HL-60 (cell line): ENCODE measurements around the gene IL3RA.
"Not testable (repeated sequence)": the region's sequence is repeated elsewhere in the genome, so short reads cannot be mapped to it uniquely, and the experiment has no call there.

ENCODE experiments used
- DNase-seq, 2 experiments: peaks; one replicate each; pipeline ENCODE4 v3.0.0-alpha.2; 2010 to 2020; ENCODE audit warnings: low read depth in 1 of 2, low spot score in 1 of 2
- H3K27ac ChIP-seq: fragments of 250-450 bp; sonication (Bioruptor Pico); replicated peaks from 2 replicates; pipeline ENCODE4 v1.5.1; 2020; ENCODE audit warnings: mild to moderate bottlenecking, moderate library complexity
- H3K27me3 ChIP-seq: fragments of 250-450 bp; sonication (Bioruptor Pico); 2 replicates; pipeline ENCODE4 v1.5.1; 2021; ENCODE audit warnings: mild to moderate bottlenecking, moderate library complexity; ENCODE audit not compliant: insufficient read depth, poor library complexity, severe bottlenecking
- H3K4me3 ChIP-seq: replicated peaks from 2 replicates; pipeline ENCODE4 v1.5.1; 2011; ENCODE audit warnings: mild to moderate bottlenecking, control low read depth, low read length; ENCODE audit not compliant: insufficient read depth
- GABPA ChIP-seq: IDR thresholded peaks from 2 replicates; pipeline ENCODE4 v1.6.1; 2012; ENCODE audit warnings: low read depth
- POLR2AphosphoS5 ChIP-seq: IDR thresholded peaks from 2 replicates; pipeline ENCODE4 v1.6.1; 2012; ENCODE audit warnings: low read depth
- SPI1 ChIP-seq: IDR thresholded peaks from 2 replicates; pipeline ENCODE4 v1.6.1; 2012; ENCODE audit warnings: low read depth, mild to moderate bottlenecking, borderline replicate concordance
- TF ChIP-seq, protein P1 (sequence below): IDR thresholded peaks from one replicate; pipeline ENCODE4 v1.5.1; 2011; ENCODE audit warnings: low read length, control low read depth, inconsistent platforms; ENCODE audit not compliant: insufficient read depth
- TF ChIP-seq, protein P2 (sequence below): IDR thresholded peaks from 2 replicates; pipeline ENCODE4 v1.6.1; 2012; ENCODE audit warnings: low read depth; ENCODE audit not compliant: insufficient replicate concordance

Gene IL3RA

DNA sequence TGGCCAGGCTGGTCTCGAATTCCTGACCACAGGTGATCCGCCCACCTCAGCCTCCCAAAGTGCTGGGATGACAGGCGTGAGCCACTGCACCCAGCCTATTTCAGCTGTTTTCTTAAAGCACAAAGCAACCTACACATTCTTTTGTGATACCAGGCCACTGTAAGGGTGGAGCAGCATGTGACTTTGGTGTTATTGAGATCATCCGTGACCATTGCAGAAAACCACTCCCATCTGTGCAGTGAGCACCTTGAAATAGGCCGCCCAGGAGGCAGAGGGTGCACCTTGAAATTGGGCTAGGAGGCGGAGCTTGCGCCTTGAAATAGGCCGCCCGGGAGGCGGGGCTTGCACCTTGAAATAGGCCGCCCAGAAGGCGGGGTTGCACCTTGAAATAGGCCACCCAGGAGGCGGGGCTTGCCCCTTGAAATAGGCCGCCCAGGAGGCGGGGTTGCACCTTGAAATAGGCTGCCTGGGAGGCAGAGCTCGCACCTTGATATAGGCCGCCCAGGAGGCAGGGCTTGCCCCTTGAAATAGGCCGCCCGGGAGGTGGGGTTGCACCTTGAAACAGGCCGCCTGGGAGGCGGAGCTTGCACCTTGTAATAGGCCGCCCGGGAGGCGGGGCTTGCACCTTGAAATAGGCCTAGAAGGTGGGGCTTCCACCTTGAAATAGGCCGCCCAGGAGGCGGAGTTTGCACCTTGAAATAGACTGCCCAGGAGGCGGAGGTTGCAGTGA, 64.3 kb downstream of the IL3RA start:
- DNase-seq: no peak
- H3K27me3 ChIP-seq: no peaks in the 10 kb centered on the region
- no peak overlapping the region for H3K27ac ChIP-seq
- TF ChIP-seq, protein P1, sequence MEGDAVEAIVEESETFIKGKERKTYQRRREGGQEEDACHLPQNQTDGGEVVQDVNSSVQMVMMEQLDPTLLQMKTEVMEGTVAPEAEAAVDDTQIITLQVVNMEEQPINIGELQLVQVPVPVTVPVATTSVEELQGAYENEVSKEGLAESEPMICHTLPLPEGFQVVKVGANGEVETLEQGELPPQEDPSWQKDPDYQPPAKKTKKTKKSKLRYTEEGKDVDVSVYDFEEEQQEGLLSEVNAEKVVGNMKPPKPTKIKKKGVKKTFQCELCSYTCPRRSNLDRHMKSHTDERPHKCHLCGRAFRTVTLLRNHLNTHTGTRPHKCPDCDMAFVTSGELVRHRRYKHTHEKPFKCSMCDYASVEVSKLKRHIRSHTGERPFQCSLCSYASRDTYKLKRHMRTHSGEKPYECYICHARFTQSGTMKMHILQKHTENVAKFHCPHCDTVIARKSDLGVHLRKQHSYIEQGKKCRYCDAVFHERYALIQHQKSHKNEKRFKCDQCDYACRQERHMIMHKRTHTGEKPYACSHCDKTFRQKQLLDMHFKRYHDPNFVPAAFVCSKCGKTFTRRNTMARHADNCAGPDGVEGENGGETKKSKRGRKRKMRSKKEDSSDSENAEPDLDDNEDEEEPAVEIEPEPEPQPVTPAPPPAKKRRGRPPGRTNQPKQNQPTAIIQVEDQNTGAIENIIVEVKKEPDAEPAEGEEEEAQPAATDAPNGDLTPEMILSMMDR: no peak
- no peak for TF ChIP-seq POLR2AphosphoS5
- no peak for TF ChIP-seq GABPA
- no peak for TF ChIP-seq SPI1
- TF ChIP-seq, protein P2, sequence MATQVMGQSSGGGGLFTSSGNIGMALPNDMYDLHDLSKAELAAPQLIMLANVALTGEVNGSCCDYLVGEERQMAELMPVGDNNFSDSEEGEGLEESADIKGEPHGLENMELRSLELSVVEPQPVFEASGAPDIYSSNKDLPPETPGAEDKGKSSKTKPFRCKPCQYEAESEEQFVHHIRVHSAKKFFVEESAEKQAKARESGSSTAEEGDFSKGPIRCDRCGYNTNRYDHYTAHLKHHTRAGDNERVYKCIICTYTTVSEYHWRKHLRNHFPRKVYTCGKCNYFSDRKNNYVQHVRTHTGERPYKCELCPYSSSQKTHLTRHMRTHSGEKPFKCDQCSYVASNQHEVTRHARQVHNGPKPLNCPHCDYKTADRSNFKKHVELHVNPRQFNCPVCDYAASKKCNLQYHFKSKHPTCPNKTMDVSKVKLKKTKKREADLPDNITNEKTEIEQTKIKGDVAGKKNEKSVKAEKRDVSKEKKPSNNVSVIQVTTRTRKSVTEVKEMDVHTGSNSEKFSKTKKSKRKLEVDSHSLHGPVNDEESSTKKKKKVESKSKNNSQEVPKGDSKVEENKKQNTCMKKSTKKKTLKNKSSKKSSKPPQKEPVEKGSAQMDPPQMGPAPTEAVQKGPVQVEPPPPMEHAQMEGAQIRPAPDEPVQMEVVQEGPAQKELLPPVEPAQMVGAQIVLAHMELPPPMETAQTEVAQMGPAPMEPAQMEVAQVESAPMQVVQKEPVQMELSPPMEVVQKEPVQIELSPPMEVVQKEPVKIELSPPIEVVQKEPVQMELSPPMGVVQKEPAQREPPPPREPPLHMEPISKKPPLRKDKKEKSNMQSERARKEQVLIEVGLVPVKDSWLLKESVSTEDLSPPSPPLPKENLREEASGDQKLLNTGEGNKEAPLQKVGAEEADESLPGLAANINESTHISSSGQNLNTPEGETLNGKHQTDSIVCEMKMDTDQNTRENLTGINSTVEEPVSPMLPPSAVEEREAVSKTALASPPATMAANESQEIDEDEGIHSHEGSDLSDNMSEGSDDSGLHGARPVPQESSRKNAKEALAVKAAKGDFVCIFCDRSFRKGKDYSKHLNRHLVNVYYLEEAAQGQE: no peak
- H3K4me3 ChIP-seq: no peak overlapping the region

DNA sequence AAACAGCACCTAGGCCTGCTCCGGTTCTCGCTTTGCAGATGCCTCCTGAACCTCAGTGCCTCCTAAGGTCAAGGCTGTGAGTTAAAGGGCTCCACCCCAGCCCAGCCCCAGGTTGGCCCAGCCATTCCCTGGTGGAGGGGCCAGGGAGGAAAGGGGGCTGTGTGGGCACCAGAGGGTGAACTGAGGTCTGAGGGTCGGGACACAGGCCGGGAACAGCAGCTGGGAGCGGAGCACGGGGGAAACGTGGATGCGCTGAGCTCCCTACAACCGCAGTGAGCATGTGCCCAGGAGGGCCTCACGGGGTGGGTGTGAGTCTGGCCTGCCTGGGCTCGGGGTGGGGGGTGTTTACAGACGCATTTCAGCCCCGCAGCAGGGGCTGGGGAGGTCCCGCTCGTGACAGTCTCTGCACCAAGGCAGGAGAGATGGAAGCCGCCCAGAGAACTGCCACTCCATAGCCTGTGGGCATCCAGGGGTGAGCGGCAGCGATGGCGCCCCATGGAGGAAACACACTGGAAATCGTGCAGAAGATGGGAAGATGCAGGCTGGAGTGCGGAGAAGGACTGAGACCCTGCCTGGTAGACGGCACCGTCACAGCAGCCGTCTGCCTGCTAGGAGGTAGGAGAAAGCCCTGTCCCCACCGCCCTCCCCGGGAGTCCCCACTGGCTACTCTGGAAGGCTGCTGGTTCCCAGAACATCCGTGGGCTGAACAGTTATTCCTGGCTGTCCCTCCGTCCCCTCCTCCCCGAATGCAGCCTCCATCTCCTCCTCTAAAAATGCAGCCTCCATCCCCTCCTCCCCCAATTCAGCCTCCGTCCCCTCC, 65.2 kb downstream of the IL3RA start:
- no peaks in the 10 kb centered on the region for H3K27me3 ChIP-seq
- TF ChIP-seq, protein P1: no peak
- TF ChIP-seq SPI1 (no peak), GABPA (no peak), POLR2AphosphoS5 (no peak)
- TF ChIP-seq, protein P2: no peak
- no peak for DNase-seq
- H3K4me3 ChIP-seq: no peak overlapping the region
- H3K27ac ChIP-seq: no peak overlapping the region

DNA sequence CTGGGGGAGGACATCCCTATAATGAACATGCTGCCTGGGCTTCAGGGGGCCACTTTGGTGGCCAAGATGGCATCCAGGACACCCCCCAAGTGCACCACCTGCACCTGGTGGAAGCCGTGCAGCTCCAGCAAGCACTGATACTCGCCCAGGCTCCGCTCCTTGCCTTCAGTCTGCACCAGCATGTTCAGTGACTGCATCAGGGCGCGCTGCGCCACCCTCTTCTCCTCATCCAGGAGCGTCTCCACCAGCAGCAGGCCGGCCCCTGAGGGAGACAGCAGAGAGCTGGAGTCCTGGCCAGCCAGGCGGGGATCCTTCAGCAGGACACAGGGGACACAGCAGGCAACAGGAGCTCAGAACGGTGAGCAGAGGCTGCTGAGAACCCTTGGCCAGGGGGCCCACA, 66.6 kb downstream of the IL3RA start:
- DNase-seq: no peak
- Histone ChIP-seq H3K27me3 (no peaks in the 10 kb centered on the region), H3K4me3 (no peak overlapping the region), H3K27ac (no peak overlapping the region)
- TF ChIP-seq, protein P2: no peak
- TF ChIP-seq, protein P1: no peak
- TF ChIP-seq POLR2AphosphoS5: no peak
- no peak for TF ChIP-seq SPI1
- no peak for TF ChIP-seq GABPA

DNA sequence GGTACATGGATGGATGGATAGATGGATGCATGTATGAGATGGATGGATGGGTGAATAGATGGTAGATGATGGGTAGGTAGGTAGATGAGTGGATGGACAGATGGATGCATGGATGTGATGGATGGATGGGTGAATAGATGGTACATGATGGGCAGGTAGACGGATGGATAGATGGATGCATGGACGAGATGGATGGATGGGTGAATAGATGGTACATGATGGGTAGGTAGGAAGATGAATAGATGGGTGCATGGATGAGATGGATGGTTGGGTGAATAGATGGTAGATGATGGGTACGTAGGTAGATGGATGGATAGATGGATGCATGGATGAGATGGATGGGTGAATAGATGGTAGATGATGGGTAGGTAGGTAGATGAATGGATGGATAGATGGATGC, 67.3 kb downstream of the IL3RA start:
- not testable (repeated sequence) for H3K27ac ChIP-seq, H3K4me3 ChIP-seq, H3K27me3 ChIP-seq, DNase-seq

DNA sequence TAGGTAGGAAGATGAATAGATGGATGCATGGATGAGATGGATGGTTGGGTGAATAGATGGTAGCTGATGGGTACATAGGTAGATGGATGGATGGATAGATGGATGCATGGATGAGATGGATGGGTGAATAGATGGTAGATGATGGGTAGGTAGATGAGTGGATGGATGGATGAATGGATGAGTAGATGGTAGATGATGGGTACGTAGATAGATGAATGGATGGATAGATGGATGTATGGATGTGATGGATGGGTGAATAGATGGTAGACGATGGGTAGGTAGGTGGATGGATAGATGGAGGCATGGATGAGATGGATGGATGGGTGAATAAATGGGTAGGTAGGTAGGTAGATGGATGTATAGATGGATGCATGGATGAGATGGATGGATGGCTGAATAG, 69.2 kb downstream of the IL3RA start:
- H3K27me3 ChIP-seq, H3K4me3 ChIP-seq, H3K27ac ChIP-seq, DNase-seq: not testable (repeated sequence)
